GM19023 (cell line): ENCODE results near the gene IGFBP7.
A peak's percentile ranks its signal among the peaks of the same experiment; 100 is the strongest.

ENCODE experiments used
- ATAC-seq: cut with Tn5 transposase; IDR thresholded peaks from one replicate; pipeline ENCODE4 v1.9.1; 2021; ENCODE audit warnings: mild to moderate bottlenecking, moderate library complexity; ENCODE audit not compliant: unreplicated experiment

The IGFBP7 gene, protein sequence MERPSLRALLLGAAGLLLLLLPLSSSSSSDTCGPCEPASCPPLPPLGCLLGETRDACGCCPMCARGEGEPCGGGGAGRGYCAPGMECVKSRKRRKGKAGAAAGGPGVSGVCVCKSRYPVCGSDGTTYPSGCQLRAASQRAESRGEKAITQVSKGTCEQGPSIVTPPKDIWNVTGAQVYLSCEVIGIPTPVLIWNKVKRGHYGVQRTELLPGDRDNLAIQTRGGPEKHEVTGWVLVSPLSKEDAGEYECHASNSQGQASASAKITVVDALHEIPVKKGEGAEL

DNA sequence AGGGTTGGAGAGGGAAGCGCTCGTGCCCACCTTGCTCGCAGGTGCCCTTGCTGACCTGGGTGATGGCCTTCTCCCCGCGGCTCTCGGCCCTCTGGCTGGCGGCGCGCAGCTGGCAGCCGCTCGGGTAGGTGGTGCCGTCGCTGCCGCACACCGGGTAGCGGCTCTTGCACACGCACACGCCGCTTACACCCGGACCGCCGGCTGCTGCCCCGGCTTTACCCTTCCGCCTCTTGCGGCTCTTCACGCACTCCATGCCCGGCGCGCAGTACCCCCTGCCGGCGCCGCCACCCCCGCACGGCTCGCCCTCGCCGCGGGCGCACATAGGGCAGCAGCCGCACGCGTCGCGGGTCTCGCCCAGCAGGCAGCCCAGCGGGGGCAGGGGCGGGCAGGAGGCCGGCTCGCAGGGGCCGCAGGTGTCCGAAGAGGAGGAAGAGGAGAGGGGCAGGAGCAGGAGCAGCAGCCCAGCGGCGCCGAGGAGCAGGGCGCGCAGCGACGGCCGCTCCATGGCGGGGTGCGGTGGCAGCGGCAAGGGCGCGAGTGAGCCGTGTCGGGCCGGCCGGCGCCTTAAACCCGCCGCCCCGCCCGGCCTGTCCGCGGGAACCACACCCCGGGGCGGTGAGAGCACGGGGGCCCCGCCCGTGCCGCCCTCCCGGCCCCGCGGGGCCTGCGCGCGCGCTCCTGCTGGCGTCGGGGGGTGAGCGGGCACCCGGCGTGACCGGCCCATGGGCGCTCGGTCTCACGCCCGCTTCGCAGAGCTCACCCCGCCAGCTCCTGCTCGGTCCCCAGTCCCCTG lies at the start of gene IGFBP7:
TSS of gene IGFBP7 (minus strand) at position 539 of the 793 bp plus-strand sequence. CDS start at position 505, 34 bp downstream.
- peak; percentile 25 for ATAC-seq

DNA sequence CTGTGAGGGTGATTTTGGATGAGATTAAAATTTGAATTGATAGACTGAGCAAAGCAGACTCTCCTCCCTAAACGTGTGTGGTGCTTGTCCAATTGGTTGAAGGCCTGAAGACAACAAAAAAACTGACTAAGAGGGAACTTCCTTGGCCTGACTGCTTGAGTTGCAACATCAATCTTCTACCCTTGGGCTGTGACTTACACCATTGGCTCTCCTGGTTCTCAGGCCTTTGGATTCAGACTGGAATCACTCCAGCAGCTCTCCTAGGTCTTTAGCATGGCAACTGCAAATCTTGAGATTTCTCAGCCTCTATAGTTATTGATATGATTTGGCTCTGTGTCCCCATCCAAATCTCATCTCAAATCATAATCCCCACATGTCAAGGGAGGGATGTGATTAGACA lies 49.7 kb upstream of the IGFBP7 start:
- no peak for ATAC-seq

DNA sequence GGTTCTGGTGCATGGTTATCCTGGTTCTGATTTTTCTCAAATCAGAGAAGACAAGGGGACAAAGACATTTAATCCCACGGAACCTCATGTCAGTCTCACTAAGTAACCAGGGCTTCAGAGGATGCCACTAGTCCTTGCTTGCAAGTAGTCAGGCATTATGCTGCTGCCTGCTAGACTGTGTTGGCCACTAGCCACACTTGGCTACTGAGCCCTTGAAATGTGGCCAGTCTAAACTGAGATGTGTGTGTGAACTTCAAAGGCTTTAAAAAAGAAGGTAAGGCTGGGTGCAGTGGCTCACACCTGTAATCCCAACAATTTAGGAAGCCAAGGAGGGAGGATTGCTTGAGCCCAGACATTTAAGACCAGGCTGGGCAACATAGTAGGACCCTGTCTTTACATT lies 48.6 kb upstream of the IGFBP7 start:
- no peak for ATAC-seq

DNA sequence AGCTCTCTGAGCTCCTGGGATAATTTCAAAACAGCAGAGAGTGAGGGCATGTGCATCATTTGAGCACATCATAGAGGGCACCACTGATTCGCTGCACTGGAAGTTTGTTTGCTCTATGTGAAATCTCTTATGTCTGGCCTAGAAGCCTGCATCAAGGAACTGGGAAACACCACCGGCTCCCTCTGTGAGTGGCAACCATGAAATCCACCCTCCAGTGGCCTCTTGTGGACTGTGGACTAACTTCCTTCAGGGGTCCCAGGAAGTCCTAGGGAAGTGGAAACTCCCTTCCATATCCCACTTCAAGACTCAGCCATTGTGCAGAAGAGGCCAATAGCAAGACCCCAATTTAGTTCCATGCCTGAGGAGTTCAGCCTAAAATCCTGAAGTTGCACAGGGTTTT lies 48.0 kb upstream of the IGFBP7 start:
- no peak for ATAC-seq

DNA sequence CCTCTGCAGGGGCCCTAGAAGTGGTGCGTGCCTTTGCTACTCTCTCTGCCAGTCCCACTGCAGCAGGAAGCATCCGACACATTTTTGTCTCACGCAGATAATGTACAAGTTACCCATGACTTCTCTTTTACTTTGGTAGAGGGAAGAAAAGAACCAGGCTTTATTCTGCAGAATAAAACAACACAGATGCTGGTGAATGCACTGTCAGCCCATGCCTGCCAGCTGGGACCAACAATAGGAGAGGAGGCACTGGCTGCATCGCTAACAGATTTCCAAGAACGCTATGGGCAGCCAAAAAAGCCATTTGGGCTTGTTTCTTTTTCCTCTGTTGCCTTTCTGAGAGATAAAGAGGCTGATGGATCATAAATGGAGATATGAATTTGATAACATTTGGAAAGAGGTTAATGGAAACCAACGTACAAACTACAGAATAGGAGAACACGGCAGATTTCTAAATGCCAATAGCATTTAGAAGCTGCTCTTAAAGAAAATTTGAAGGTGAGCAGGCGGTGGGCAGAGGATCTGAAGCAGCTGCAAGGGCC lies 47.5 kb upstream of the IGFBP7 start:
- ATAC-seq, result no peak

DNA sequence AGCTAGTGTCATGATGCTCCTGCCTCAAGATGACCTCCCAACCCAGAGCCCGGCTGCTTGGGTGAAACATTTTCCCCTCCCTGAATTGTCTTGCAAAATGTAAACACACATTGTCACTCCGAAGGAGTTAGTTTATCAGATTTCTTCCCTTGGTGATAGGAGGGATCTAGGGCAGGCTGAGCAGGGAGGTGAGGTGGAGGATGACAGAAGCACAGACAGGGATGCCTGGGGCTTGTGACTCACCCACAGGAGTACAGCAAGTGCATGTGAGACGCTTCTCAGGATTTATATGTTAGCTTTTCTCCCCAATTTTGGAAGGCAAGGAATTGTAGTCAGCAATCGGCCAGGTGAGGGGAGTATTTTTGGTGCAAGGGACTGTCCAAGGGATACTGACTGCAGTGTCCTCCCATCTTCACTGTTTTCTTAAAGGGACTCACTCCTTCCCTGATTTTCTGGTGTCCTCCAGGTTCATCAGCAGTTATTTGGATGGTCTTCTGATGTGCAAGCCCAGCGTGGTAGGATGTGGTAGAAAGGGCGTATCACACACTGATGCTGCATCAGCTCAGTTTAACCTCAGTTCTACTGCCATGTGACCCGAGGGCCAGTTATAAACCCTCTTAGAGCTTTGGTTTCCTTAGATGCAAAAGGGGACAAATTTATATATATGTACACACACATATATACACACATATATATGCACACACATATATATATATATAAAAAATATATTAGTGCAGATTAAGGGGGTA lies 46.2 kb upstream of the IGFBP7 start:
- ATAC-seq, result no peak

DNA sequence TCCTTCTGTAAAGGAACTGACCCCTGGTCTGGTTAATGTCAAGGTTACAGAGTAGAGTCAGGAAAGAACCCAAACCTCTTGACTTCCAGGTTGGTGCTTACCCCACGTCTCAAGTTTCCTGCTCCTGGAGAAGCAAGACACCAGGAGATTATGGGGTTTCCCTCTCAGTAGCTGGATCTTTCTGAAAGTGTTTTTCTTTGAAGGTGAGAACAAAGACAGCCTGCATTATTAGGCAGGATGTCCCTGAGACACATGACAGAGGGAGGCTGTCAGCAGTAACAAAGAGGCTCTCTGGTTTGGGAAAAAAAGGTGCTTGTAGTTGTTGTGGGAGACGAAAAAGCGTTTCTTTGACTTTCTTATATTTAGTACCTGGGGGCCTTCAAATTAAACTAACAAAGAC lies 44.7 kb upstream of the IGFBP7 start:
- no peak for ATAC-seq

DNA sequence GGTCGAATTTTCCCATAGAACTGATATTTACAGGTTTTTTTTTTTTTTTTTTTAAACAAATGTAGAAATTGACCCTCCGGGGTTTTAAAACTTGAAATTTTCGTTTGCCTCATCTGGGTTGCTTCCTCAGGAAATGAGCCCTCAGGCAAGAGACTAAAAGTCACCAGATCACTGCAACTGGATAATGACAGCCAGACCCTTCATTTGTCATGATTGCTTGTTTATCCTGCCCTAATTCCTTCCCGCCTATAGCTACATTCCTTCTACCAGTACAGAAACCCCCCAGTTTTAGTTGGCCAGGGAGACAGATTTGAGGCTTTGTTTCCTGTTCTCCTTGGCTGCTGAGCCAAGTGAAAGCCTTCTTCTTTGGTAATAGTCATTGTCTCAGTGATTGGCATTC lies 44.0 kb upstream of the IGFBP7 start:
- no peak for ATAC-seq

DNA sequence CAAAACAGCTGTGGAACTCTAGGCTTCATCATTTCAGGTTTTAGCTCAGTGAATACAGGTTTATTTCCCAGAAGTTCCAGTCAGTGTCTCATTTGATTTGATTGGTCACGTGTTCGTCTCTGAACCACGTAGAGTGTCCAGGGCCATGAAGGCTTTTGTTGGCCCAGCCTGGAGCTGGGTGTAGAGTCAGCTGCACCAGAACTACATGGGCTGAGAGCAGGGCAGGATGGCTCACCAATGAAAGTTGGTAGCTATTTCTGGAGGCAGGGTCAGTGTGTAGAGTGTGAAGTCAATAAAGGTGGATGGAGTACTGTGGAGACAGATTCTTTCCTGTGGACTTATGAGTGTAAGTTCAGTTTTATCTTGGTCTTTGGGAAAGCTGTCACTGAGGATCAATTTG lies 43.0 kb upstream of the IGFBP7 start:
- no peak for ATAC-seq

DNA sequence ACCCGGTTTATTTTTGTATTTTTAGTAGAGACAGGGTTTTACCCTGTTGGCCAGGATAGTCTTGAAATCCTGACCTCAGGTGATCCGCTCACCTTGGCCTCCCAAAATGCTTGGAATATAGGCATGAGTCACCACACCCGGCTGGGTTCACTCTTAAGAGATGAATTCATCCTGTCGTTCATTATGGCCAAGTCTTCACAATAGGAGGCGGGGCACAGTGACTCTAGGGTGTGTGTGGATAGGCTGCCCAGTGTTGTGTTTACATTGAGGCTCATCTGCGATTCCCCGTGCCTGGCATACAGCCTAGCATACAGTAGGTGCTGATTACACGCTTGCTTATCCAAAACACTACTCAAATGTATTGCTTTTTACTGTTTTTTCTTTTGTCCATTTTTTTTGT lies 41.3 kb upstream of the IGFBP7 start:
- no peak for ATAC-seq

DNA sequence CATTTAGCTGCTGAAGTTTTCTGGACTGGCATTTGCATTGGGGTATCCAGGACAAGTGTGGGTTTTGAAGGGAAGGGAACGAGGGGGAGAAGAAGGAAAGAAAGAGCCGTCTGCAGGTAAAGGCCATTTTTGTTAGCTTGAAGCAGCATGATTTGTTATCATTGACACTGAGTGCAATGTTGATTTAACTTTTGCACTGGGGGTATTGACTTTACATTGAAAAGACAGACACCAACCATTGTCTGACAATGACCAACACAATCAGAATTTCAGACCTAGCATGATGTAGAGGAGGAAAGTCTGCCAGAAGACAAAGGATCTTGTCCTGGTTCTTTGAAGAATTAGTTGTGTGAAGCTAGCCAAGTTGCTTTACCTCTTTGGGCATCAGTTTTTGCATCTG lies 39.6 kb upstream of the IGFBP7 start:
- no peak for ATAC-seq

DNA sequence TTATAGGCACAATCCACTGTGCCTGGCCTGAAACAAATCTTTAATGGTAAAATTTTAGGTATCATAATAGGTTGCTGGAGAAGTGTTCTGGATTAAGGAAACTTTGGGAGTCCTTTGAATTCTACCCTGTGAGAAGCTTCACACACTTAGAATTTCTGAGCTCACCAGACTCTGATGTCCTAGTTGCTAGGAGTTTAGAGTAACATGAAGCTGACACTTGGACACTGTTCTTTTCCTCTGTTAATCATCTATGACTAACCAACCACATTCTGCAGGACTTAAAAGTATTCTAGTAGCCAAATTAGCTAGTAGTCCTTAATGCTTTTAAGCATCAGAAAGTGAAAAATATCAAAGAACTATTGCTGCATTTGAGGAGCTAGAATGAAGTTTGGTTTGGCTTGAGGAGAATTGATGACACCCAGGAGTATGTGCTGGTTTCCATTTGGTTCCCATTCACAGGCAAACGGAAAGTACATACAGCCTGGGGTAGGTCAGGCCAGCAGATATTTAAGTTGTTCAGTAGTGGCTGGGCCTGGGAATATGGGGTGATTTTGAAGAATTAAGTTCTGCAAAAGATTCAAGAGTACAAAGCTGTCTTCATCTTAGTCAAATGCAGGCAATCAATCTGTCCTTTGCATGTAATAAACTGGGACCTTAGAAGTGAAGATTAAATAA lies 38.8 kb upstream of the IGFBP7 start:
- no peak for ATAC-seq

DNA sequence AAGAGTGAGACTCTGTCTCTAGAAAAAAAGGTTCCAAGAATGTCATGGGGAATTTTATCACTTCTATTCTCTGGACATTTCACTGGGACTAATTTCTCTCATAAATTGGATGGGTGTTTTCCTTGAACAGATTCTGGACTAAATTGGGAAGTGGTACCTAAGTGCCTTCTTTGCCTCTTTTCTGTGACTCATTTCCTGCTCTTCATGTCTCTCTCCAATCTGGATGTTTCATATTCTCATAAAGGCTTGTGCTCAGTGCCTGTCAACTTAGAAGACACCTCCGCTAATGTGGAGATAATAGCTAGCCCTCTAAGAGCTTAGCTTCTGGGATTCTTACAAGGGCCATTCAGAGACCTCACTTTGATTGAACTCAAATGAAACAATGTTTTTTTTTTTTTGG lies 38.0 kb upstream of the IGFBP7 start:
- no peak for ATAC-seq

DNA sequence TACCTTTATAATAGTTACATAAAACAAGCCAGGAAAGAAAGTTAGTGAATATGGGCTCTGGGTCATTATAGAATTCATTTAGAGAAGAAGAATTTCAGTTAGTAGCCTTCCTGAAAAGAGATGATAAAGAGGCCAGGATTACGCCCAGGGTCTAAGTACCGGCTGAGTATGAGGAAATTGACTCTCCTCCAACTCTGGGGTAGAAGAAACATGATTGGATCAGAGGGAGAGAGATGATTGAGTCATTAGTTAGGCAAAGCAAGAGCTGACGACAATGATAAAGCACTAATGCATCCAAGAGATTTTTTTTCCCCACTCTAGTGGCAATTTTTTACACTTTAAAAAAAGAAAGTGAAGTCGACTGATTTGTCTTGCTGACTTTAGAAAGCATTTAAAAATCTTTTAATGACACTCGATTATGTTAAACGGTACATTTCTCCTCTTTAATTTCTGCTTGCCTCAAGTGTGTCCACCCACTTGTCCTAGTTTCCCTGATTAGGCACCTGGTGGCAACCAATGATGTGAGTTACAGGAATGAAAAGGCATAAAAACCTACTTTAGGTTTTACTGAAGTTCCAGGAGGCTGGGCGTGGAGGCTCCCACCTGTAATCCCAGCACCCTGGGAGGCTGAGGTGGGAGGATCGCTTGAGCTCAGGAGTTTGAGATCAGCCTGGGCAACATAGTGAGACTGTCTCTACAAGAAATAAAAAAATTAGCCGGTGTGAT lies 37.3 kb upstream of the IGFBP7 start:
- ATAC-seq, result no peak

DNA sequence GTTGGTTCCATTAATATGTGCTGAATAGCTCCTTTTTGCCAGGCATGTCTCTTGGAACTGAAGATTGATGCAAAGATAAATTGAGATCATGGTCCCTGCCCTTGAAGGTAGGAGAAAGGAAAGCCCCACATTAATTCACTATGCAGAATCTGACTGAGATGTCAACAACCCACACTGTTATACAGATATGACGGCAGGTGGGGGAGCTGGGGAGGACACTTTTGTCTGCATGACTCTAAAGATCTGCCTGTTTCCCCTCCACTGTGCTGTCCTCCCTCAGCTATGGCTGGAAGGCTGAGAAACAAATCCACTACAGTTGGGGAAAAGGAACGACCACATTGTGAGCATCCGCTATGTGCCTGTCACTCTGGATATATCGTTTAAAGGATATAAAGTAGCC lies 36.3 kb upstream of the IGFBP7 start:
- no peak for ATAC-seq

DNA sequence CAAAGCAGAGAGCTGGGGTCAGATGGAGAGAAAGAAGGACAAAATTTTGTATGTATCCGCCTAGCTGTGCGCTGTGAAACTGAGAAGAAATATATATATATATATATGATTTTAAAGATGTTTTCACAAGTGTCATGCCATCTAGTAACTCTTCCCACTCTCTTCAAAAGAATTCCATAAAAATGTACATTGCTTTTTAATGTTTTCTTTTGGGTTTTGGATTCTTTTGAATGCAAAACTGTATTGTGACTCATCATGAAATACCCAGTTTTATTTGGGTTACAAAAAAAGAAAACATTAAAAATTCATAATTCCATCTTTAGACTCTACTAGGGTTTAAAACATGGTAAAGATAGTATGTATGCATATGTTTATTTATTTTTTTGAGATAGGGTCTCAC lies 34.3 kb upstream of the IGFBP7 start:
- ATAC-seq, result no peak

DNA sequence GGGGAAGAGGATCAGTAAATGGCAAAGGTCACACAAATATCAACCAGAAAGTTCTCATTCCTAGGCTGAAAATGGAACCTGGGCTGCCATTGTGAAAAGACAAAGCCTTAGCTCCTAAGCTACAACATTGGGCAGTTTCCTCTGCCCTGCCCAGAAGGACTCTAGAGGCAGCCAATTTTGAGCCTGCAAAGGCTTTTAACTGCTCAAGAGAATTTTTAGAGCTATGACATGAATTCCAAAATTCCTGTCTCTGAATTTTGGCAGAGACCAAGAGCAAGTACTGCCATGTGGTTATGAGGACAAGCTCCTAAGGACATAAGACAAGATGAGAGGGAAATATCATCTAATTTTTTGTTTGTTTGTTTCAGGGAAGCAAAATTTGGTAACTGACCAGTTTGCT lies 29.6 kb upstream of the IGFBP7 start:
- ATAC-seq, result no peak

DNA sequence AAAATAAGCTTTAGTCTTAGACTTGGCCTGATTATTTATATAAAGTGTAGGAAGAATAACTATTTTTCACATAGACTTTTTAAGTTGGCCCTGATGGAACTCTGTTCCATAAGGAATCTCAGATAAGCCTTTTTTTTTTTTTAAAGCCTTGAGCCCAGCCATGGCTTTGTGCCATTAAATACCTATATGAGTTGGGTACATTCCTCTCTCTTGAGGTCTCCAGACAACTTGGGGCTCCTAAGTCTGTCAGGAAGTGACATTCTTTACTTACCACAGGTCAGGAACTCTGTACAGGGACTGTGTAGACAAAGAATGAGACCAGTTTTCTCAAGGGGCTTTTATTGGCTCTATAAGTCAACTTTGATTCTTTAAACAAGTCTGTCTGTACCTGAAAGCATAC lies 27.1 kb upstream of the IGFBP7 start:
- ATAC-seq, result no peak

DNA sequence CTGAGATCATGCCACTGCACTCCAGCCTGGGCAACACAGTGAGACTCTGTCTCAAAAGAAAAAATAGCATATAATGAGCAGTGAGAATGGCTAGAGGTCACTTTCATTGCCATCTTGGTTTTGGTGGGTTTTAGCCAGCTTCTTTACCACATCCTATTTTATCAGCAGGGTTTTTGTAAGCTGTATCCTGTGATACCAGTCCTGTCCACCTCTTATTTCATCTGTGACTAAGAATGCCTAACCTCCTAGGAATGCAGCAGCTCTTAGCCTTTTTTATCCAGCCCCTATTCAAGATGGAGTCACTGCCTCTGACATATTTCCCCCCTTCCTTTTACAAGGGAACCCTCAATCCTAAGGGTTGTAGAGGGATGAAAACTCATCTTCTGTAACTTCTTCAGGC lies 26.1 kb upstream of the IGFBP7 start:
- ATAC-seq, result no peak

DNA sequence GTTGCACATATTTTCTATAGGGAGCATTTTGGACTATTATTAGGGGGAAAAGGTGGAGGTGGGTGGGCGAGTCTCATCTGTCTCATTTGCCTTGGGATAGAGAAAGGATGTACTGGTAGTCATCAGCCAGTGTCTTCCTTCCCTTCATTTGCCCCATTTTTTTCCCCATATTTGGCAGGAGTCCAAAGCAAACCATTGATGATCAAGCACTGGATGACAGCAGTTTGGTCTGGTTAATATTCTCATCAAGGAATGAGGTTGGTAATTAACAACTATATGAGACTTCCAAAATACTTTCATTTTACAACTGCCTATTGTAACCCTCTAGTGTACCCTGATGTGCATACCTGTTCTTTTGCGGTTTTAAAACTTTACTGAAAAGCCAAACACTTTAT lies 22.6 kb upstream of the IGFBP7 start:
- ATAC-seq, result no peak
